ENCODE data around the gene ENPP4.

GRCh38 chr6:46144270-46144669 lies 14.5 kb downstream of the ENPP4 start:
- TF ChIP-seq CTCF (IDR thresholded peaks at IDR 0.05; ENCODE audit: poor library complexity, severe bottlenecking) (no peak), POLR2AphosphoS5 (IDR thresholded peaks at IDR 0.05) (no peak)

All from neural cell (in vitro differentiated cells).